GM21825 (cell line): ENCODE results near the gene HJV.

ENCODE experiments used
- ATAC-seq: cut with Tn5 transposase; IDR thresholded peaks from one replicate; pipeline ENCODE4 v1.9.1; 2021; ENCODE audit warnings: mild to moderate bottlenecking, moderate library complexity; ENCODE audit not compliant: unreplicated experiment

Gene HJV

GRCh38 chr1:145994391-145995120, 27.0 kb downstream of the HJV start:
- no peak for ATAC-seq

GRCh38 chr1:145993618-145994390, 27.7 kb downstream of the HJV start:
- no peak for ATAC-seq

- no peak for ATAC-seq
Observed at GRCh38 chr1:145992958-145993617, 28.4 kb downstream of the HJV start.

- ATAC-seq, result no peak
Observed at GRCh38 chr1:145992502-145992936, 29.0 kb downstream of the HJV start.

- ATAC-seq, result no peak
Observed at GRCh38 chr1:145991735-145992412, 29.7 kb downstream of the HJV start.

- no peak for ATAC-seq
Observed at GRCh38 chr1:145990249-145990855, 31.2 kb downstream of the HJV start.

- no peak for ATAC-seq
Observed at GRCh38 chr1:145988773-145989172, 32.8 kb downstream of the HJV start.

GRCh38 chr1:145987926-145988325, 33.6 kb downstream of the HJV start:
- ATAC-seq, result no peak

- no peak for ATAC-seq
Observed at GRCh38 chr1:145986551-145986950, 35.0 kb downstream of the HJV start.

GRCh38 chr1:145985502-145986439, 35.8 kb downstream of the HJV start:
- ATAC-seq, result no peak

- no peak for ATAC-seq
Observed at GRCh38 chr1:145985129-145985501, 36.4 kb downstream of the HJV start.

- ATAC-seq, result no peak
Observed at GRCh38 chr1:145983960-145984830, 37.3 kb downstream of the HJV start.

GRCh38 chr1:145983206-145983675, 38.3 kb downstream of the HJV start:
- no peak for ATAC-seq

- no peak for ATAC-seq
Observed at GRCh38 chr1:145982010-145982723, 39.4 kb downstream of the HJV start.

GRCh38 chr1:145980457-145980994, 41.0 kb downstream of the HJV start:
- no peak for ATAC-seq

- ATAC-seq, result no peak
Observed at GRCh38 chr1:145979746-145980456, 41.6 kb downstream of the HJV start.
